ENCODE measurements around the gene MDM1.
A peak's percentile ranks its signal among the peaks of the same experiment; 100 is the strongest.

Gene MDM1

DNA sequence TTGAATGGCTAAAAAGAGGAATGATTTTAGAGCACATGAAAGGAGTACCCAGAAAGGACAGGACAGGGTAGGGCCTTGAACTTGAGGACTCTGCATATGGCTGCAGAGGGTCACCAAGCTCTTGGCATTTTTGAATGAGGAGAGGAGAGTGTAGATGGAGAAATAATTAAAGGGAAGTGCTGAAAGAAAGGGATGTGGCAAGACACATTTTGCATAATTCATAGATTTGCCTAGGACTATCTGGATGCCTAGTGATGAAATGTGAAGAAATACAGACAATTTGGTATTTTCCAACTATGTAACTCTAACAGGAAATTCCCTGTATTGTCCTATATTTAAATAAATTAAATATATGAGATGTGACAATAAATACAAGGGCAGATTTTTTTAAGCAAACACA, 27.5 kb upstream of the MDM1 start:
- Histone ChIP-seq H3K27ac (ENCODE audit: extremely low read depth, low read depth, low read length) (no peak overlapping the region), H3K4me1 (ENCODE audit: control insufficient read depth, insufficient read depth, low read length) (no peaks in the 10 kb centered on the region), H3K4me3 (ENCODE audit: low read depth, low read length) (no peak overlapping the region), H3K36me3 (ENCODE audit: control insufficient read depth in 2 of 2, insufficient read depth in 1 of 2, low read length in 2 of 2) (no peaks in the 10 kb centered on the region), H3K9me3 (ENCODE audit: control insufficient read depth, insufficient read depth, low read depth, low read length) (no peaks in the 10 kb centered on the region)
- CTCF ChIA-PET = interaction anchor here (0.5 to 1.5 kb wide), 12 partner anchors 11 to 796 kb away, joined by 3 to 5 read pairs (median 3); no protein-coding TSS in a partner anchor
- no peak for TF ChIP-seq BCL11B (tag by site-specific recombination; IDR thresholded peaks at IDR 0.05; ENCODE audit: low read depth)
- TF ChIP-seq, protein P1, sequence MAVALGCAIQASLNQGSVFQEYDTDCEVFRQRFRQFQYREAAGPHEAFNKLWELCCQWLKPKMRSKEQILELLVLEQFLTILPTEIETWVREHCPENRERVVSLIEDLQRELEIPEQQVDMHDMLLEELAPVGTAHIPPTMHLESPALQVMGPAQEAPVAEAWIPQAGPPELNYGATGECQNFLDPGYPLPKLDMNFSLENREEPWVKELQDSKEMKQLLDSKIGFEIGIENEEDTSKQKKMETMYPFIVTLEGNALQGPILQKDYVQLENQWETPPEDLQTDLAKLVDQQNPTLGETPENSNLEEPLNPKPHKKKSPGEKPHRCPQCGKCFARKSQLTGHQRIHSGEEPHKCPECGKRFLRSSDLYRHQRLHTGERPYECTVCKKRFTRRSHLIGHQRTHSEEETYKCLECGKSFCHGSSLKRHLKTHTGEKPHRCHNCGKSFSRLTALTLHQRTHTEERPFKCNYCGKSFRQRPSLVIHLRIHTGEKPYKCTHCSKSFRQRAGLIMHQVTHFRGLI (tag by site-specific recombination; IDR thresholded peaks at IDR 0.05) = no peak
- TF ChIP-seq, protein P2, sequence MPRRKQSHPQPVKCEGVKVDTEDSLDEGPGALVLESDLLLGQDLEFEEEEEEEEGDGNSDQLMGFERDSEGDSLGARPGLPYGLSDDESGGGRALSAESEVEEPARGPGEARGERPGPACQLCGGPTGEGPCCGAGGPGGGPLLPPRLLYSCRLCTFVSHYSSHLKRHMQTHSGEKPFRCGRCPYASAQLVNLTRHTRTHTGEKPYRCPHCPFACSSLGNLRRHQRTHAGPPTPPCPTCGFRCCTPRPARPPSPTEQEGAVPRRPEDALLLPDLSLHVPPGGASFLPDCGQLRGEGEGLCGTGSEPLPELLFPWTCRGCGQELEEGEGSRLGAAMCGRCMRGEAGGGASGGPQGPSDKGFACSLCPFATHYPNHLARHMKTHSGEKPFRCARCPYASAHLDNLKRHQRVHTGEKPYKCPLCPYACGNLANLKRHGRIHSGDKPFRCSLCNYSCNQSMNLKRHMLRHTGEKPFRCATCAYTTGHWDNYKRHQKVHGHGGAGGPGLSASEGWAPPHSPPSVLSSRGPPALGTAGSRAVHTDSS (tag by site-specific recombination; IDR thresholded peaks at IDR 0.05) = no peak
- TF ChIP-seq YY2 (tag by site-specific recombination; IDR thresholded peaks at IDR 0.05) = no peak
- POLR2A ChIA-PET = interaction anchor here (0.6 kb wide), 1 partner anchor 162 kb away, joined by 3 read pairs; no protein-coding TSS in a partner anchor

DNA sequence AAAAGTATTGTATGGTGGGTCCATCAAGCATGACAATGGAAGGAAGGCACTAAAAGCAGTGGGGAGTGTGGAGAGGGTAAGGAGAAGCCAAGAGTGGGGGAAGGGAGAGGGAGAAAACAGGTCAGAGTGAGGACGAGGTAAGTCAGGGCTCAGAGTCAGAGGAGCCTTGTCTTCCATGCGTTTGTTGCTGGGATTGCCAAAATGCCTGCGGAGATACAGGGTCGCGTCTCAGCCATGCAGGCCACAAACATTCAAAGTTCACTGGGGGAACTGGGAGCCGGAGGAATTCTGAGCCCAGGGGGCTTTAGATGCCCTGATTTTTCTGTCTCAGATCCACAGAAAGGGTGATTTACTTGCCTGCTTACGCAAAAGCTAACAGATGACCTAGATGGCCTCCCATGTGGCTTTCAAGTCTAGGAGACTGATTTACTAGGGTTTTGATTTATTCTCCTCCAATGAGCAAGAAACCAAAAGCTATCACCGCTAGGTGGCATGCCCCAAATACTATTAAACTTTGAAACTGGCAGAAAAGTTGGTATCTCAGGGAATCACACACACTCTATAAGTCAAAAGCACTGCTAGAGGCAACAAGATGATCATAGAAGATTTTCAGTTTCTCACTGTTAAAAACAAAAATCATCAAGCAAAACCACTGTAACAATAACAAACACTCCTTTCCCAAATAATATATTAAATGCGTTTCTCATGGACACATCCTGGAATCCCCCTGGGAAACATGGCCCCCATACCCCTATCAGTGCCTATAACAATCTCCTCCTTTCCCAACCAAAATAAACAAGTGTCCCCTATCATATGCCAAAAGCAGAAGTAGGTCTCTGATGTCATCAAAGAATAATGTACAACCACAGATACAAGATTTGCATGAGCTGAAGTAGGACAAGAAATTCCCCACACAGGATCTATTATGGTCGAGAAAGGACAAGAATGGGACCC, 26.6 kb upstream of the MDM1 start:
- ChIA-PET POLR2A (no interaction called here), CTCF (interaction anchor here (0.5 to 1.5 kb wide), 17 partner anchors 10 to 753 kb away, joined by 3 to 5 read pairs (median 3); no protein-coding TSS in a partner anchor)
- no peaks in the 10 kb centered on the region for H3K36me3 ChIP-seq (ENCODE audit: control insufficient read depth in 2 of 2, insufficient read depth in 1 of 2, low read length in 2 of 2)
- no peak overlapping the region for H3K27ac ChIP-seq (ENCODE audit: extremely low read depth, low read depth, low read length)
- H3K4me3 ChIP-seq (ENCODE audit: low read depth, low read length) = no peak overlapping the region
- no peaks in the 10 kb centered on the region for H3K9me3 ChIP-seq (ENCODE audit: control insufficient read depth, insufficient read depth, low read depth, low read length)
- no peaks in the 10 kb centered on the region for H3K4me1 ChIP-seq (ENCODE audit: control insufficient read depth, insufficient read depth, low read length)
- 0 out of 2 replicates have a peak, but pooled peaks have one; percentile 24 for TF ChIP-seq ZNF394 (tag by site-specific recombination; IDR thresholded peaks at IDR 0.05; ENCODE audit: borderline replicate concordance)
- peak; percentile 42; the same call in 1 of the 2 replicates for TF ChIP-seq ZEB2 (tag by site-specific recombination; IDR thresholded peaks at IDR 0.05)
- TF ChIP-seq, protein P3, sequence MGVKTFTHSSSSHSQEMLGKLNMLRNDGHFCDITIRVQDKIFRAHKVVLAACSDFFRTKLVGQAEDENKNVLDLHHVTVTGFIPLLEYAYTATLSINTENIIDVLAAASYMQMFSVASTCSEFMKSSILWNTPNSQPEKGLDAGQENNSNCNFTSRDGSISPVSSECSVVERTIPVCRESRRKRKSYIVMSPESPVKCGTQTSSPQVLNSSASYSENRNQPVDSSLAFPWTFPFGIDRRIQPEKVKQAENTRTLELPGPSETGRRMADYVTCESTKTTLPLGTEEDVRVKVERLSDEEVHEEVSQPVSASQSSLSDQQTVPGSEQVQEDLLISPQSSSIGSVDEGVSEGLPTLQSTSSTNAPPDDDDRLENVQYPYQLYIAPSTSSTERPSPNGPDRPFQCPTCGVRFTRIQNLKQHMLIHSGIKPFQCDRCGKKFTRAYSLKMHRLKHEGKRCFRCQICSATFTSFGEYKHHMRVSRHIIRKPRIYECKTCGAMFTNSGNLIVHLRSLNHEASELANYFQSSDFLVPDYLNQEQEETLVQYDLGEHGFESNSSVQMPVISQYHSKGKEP (tag by site-specific recombination; IDR thresholded peaks at IDR 0.05) = 0 out of 2 replicates have a peak, but pooled peaks have one; percentile 8
- no peak; the same call in 1 of the 2 replicates for TF ChIP-seq ZFP37 (tag by site-specific recombination; IDR thresholded peaks at IDR 0.05)
- no peak for TF ChIP-seq ZNF140 (tag by site-specific recombination; IDR thresholded peaks at IDR 0.05)
- TF ChIP-seq, protein P4, sequence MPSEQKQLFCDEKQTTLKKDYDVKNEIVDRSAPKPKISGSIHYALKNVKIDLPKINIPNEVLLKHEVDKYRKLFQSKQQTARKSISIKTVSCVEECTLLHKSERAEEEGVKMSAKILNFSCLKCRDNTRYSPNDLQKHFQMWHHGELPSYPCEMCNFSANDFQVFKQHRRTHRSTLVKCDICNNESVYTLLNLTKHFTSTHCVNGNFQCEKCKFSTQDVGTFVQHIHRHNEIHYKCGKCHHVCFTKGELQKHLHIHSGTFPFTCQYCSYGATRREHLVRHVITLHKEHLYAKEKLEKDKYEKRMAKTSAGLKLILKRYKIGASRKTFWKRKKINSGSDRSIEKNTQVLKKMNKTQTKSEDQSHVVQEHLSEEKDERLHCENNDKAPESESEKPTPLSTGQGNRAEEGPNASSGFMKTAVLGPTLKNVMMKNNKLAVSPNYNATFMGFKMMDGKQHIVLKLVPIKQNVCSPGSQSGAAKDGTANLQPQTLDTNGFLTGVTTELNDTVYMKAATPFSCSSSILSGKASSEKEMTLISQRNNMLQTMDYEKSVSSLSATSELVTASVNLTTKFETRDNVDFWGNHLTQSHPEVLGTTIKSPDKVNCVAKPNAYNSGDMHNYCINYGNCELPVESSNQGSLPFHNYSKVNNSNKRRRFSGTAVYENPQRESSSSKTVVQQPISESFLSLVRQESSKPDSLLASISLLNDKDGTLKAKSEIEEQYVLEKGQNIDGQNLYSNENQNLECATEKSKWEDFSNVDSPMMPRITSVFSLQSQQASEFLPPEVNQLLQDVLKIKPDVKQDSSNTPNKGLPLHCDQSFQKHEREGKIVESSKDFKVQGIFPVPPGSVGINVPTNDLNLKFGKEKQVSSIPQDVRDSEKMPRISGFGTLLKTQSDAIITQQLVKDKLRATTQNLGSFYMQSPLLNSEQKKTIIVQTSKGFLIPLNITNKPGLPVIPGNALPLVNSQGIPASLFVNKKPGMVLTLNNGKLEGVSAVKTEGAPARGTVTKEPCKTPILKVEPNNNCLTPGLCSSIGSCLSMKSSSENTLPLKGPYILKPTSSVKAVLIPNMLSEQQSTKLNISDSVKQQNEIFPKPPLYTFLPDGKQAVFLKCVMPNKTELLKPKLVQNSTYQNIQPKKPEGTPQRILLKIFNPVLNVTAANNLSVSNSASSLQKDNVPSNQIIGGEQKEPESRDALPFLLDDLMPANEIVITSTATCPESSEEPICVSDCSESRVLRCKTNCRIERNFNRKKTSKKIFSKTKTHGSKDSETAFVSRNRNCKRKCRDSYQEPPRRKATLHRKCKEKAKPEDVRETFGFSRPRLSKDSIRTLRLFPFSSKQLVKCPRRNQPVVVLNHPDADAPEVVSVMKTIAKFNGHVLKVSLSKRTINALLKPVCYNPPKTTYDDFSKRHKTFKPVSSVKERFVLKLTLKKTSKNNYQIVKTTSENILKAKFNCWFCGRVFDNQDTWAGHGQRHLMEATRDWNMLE (tag by site-specific recombination; conservative IDR thresholded peaks at IDR 0.05; ENCODE audit: low read depth) = peak; percentile 19; the same call in 1 of the 2 replicates
- TF ChIP-seq FEZF1 (tag by site-specific recombination; IDR thresholded peaks at IDR 0.05) = peak; percentile 34; the same call in 1 of the 2 replicates
- TF ChIP-seq ZNF664 (tag by site-specific recombination; IDR thresholded peaks at IDR 0.05) = peak; percentile 98
- TF ChIP-seq ZNF600 (tag by site-specific recombination; IDR thresholded peaks at IDR 0.05) = no peak
- TF ChIP-seq ZNF169 (tag by site-specific recombination; IDR thresholded peaks at IDR 0.05) = no peak
- peak; percentile 58; the same call in 1 of the 2 replicates for TF ChIP-seq ZIC2 (tag by site-specific recombination; IDR thresholded peaks at IDR 0.05)
- TF ChIP-seq ZNF660 (tag by site-specific recombination; IDR thresholded peaks at IDR 0.05) = peak; percentile 86
- TF ChIP-seq ZNF843 (tag by site-specific recombination; IDR thresholded peaks at IDR 0.05) = peak; percentile 34; the same call in 1 of the 2 replicates
- TF ChIP-seq, protein P5, sequence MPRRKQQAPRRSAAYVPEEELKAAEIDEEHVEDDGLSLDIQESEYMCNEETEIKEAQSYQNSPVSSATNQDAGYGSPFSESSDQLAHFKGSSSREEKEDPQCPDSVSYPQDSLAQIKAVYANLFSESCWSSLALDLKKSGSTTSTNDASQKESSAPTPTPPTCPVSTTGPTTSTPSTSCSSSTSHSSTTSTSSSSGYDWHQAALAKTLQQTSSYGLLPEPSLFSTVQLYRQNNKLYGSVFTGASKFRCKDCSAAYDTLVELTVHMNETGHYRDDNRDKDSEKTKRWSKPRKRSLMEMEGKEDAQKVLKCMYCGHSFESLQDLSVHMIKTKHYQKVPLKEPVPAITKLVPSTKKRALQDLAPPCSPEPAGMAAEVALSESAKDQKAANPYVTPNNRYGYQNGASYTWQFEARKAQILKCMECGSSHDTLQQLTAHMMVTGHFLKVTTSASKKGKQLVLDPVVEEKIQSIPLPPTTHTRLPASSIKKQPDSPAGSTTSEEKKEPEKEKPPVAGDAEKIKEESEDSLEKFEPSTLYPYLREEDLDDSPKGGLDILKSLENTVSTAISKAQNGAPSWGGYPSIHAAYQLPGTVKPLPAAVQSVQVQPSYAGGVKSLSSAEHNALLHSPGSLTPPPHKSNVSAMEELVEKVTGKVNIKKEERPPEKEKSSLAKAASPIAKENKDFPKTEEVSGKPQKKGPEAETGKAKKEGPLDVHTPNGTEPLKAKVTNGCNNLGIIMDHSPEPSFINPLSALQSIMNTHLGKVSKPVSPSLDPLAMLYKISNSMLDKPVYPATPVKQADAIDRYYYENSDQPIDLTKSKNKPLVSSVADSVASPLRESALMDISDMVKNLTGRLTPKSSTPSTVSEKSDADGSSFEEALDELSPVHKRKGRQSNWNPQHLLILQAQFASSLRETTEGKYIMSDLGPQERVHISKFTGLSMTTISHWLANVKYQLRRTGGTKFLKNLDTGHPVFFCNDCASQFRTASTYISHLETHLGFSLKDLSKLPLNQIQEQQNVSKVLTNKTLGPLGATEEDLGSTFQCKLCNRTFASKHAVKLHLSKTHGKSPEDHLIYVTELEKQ (tag by site-specific recombination; IDR thresholded peaks at IDR 0.05; ENCODE audit: borderline replicate concordance) = 0 out of 2 replicates have a peak, but pooled peaks have one; percentile 53
- TF ChIP-seq ZNF335 (tag by site-specific recombination; conservative IDR thresholded peaks at IDR 0.05) = peak; percentile 59

Data from HEK293 (cell line).